T-helper 1 cell treated with Interleukin-12 subunit alpha and Interleukin-12 subunit beta and Interleukin-4 antibody, amounts not matched to agents 30 μg/mL and 1 μg/mL, for 36 hours (primary cell): ENCODE results near the gene DAAM2.

ENCODE experiments used
- H3K27ac Mint-ChIP-seq: one replicate; pipeline ENCODE4 v1.8.0; 2021; ENCODE audit warnings: mild to moderate bottlenecking, mixed read lengths
- H3K27me3 Mint-ChIP-seq: one replicate; pipeline ENCODE4 v1.8.0; 2021; ENCODE audit warnings: low read depth, mixed read lengths
- H3K36me3 Mint-ChIP-seq: one replicate; pipeline ENCODE4 v1.8.0; 2021; ENCODE audit warnings: low read depth, mixed read lengths
- H3K4me1 Mint-ChIP-seq: one replicate; pipeline ENCODE4 v1.8.0; 2021; ENCODE audit warnings: low read depth, mixed read lengths
- H3K4me3 Mint-ChIP-seq: one replicate; pipeline ENCODE4 v1.8.0; 2021; ENCODE audit warnings: mild to moderate bottlenecking, moderate library complexity, mixed read lengths
- H3K9me3 Mint-ChIP-seq: one replicate; pipeline ENCODE4 v1.8.0; 2021; ENCODE audit warnings: mixed read lengths

DAAM2 gene

GRCh38 chr6:39859025-39859424, 66.8 kb downstream of the DAAM2 start:
- Mint-ChIP-seq H3K4me1 (no peaks in the 10 kb centered on the region), H3K27ac (no peak overlapping the region), H3K4me3 (no peak overlapping the region), H3K27me3 (no peaks in the 10 kb centered on the region), H3K36me3 (no peaks in the 10 kb centered on the region), H3K9me3 (no peaks in the 10 kb centered on the region)

- no peaks in the 10 kb centered on the region for H3K27me3 Mint-ChIP-seq
- no peaks in the 10 kb centered on the region for H3K36me3 Mint-ChIP-seq
- no peaks in the 10 kb centered on the region for H3K9me3 Mint-ChIP-seq
- no peak overlapping the region for H3K4me3 Mint-ChIP-seq
- no peak overlapping the region for H3K27ac Mint-ChIP-seq
- no peaks in the 10 kb centered on the region for H3K4me1 Mint-ChIP-seq
Observed at GRCh38 chr6:39861663-39862062, 69.5 kb downstream of the DAAM2 start.

- no peaks in the 10 kb centered on the region for H3K4me1 Mint-ChIP-seq
- no peaks in the 10 kb centered on the region for H3K9me3 Mint-ChIP-seq
- H3K27ac Mint-ChIP-seq: no peak overlapping the region
- no peaks in the 10 kb centered on the region for H3K36me3 Mint-ChIP-seq
- H3K4me3 Mint-ChIP-seq: no peak overlapping the region
- H3K27me3 Mint-ChIP-seq: no peaks in the 10 kb centered on the region
Observed at GRCh38 chr6:39865011-39865888, 73.1 kb downstream of the DAAM2 start.

GRCh38 chr6:39867592-39867991, 75.4 kb downstream of the DAAM2 start:
- Mint-ChIP-seq H3K4me1 (no peaks in the 10 kb centered on the region), H3K9me3 (no peaks in the 10 kb centered on the region), H3K27ac (no peak overlapping the region), H3K36me3 (no peaks in the 10 kb centered on the region), H3K4me3 (no peak overlapping the region), H3K27me3 (no peaks in the 10 kb centered on the region)

- Mint-ChIP-seq H3K27me3 (no peaks in the 10 kb centered on the region), H3K4me3 (no peak overlapping the region), H3K9me3 (no peaks in the 10 kb centered on the region), H3K27ac (no peak overlapping the region), H3K4me1 (no peaks in the 10 kb centered on the region), H3K36me3 (no peaks in the 10 kb centered on the region)
Observed at GRCh38 chr6:39870950-39871349, 78.8 kb downstream of the DAAM2 start.

- H3K4me1 Mint-ChIP-seq: no peaks in the 10 kb centered on the region
Observed at GRCh38 chr6:39873439-39873838, 81.3 kb downstream of the DAAM2 start.

GRCh38 chr6:39876111-39876510, 83.9 kb downstream of the DAAM2 start:
- no peak overlapping the region for H3K4me3 Mint-ChIP-seq
- no peaks in the 10 kb centered on the region for H3K4me1 Mint-ChIP-seq
- H3K27me3 Mint-ChIP-seq: no peaks in the 10 kb centered on the region
- H3K9me3 Mint-ChIP-seq: no peaks in the 10 kb centered on the region
- no peaks in the 10 kb centered on the region for H3K36me3 Mint-ChIP-seq
- no peak overlapping the region for H3K27ac Mint-ChIP-seq

More at GRCh38 chr6:39873439-39873838, 81.3 kb downstream of the DAAM2 start:
- Mint-ChIP-seq H3K9me3 (no peaks in the 10 kb centered on the region), H3K27ac (no peak overlapping the region), H3K36me3 (no peaks in the 10 kb centered on the region), H3K4me3 (no peak overlapping the region), H3K27me3 (no peaks in the 10 kb centered on the region)

GRCh38 chr6:39876826-39877225, 84.7 kb downstream of the DAAM2 start:
- Mint-ChIP-seq H3K4me1 (no peaks in the 10 kb centered on the region), H3K9me3 (no peaks in the 10 kb centered on the region), H3K27me3 (no peaks in the 10 kb centered on the region), H3K4me3 (no peak overlapping the region), H3K36me3 (no peaks in the 10 kb centered on the region), H3K27ac (no peak overlapping the region)

- no peaks in the 10 kb centered on the region for H3K4me1 Mint-ChIP-seq
- H3K9me3 Mint-ChIP-seq: no peaks in the 10 kb centered on the region
- no peaks in the 10 kb centered on the region for H3K36me3 Mint-ChIP-seq
- H3K27me3 Mint-ChIP-seq: no peaks in the 10 kb centered on the region
- no peak overlapping the region for H3K27ac Mint-ChIP-seq
- no peak overlapping the region for H3K4me3 Mint-ChIP-seq
Observed at GRCh38 chr6:39879535-39879934, 87.4 kb downstream of the DAAM2 start.

- no peak overlapping the region for H3K27ac Mint-ChIP-seq
- H3K9me3 Mint-ChIP-seq: no peaks in the 10 kb centered on the region
- H3K36me3 Mint-ChIP-seq: no peaks in the 10 kb centered on the region
- no peak overlapping the region for H3K4me3 Mint-ChIP-seq
- no peaks in the 10 kb centered on the region for H3K4me1 Mint-ChIP-seq
- H3K27me3 Mint-ChIP-seq: no peaks in the 10 kb centered on the region
Observed at GRCh38 chr6:39880594-39880993, 88.4 kb downstream of the DAAM2 start.

- no peaks in the 10 kb centered on the region for H3K9me3 Mint-ChIP-seq
- no peak overlapping the region for H3K4me3 Mint-ChIP-seq
- H3K4me1 Mint-ChIP-seq: no peaks in the 10 kb centered on the region
- H3K36me3 Mint-ChIP-seq: no peaks in the 10 kb centered on the region
- no peak overlapping the region for H3K27ac Mint-ChIP-seq
- no peaks in the 10 kb centered on the region for H3K27me3 Mint-ChIP-seq
Observed at GRCh38 chr6:39881851-39882530, 89.8 kb downstream of the DAAM2 start.

GRCh38 chr6:39882531-39882899, 90.3 kb downstream of the DAAM2 start:
- no peaks in the 10 kb centered on the region for H3K27me3 Mint-ChIP-seq
- no peak overlapping the region for H3K4me3 Mint-ChIP-seq
- no peaks in the 10 kb centered on the region for H3K4me1 Mint-ChIP-seq
- H3K36me3 Mint-ChIP-seq: no peaks in the 10 kb centered on the region
- H3K27ac Mint-ChIP-seq: no peak overlapping the region
- no peaks in the 10 kb centered on the region for H3K9me3 Mint-ChIP-seq

GRCh38 chr6:39884696-39885095, 92.5 kb downstream of the DAAM2 start:
- Mint-ChIP-seq H3K9me3 (no peaks in the 10 kb centered on the region), H3K27ac (no peak overlapping the region), H3K36me3 (no peaks in the 10 kb centered on the region), H3K27me3 (no peaks in the 10 kb centered on the region), H3K4me1 (no peaks in the 10 kb centered on the region), H3K4me3 (no peak overlapping the region)

GRCh38 chr6:39885691-39886090, 93.5 kb downstream of the DAAM2 start:
- Mint-ChIP-seq H3K27ac (no peak overlapping the region), H3K27me3 (no peaks in the 10 kb centered on the region), H3K36me3 (no peaks in the 10 kb centered on the region)

GRCh38 chr6:39886871-39887270, 94.7 kb downstream of the DAAM2 start:
- H3K36me3 Mint-ChIP-seq: no peaks in the 10 kb centered on the region

More at GRCh38 chr6:39885691-39886090, 93.5 kb downstream of the DAAM2 start:
- no peak overlapping the region for H3K4me3 Mint-ChIP-seq
- no peaks in the 10 kb centered on the region for H3K4me1 Mint-ChIP-seq
- no peaks in the 10 kb centered on the region for H3K9me3 Mint-ChIP-seq

More at GRCh38 chr6:39886871-39887270, 94.7 kb downstream of the DAAM2 start:
- H3K9me3 Mint-ChIP-seq: no peaks in the 10 kb centered on the region
- no peak overlapping the region for H3K4me3 Mint-ChIP-seq
- H3K27ac Mint-ChIP-seq: no peak overlapping the region
- H3K27me3 Mint-ChIP-seq: no peaks in the 10 kb centered on the region
- H3K4me1 Mint-ChIP-seq: no peaks in the 10 kb centered on the region
